Breast epithelium (tissue), 3 donors: ENCODE results near the gene FAM151B.

Experiments
- CTCF ChIP-seq, 3 donors: fragments of 450-650 bp; IDR thresholded peaks; one replicate each; pipeline ENCODE4 v1.5.1; 2016 to 2017; ENCODE audit warnings: antibody characterized with exemption in 3 of 3, mild to moderate bottlenecking in 3 of 3, moderate library complexity in 3 of 3
- POLR2A ChIP-seq: fragments of 450-650 bp; IDR thresholded peaks from one replicate; pipeline ENCODE4 v1.6.1; 2016; ENCODE audit warnings: antibody characterized with exemption, mild to moderate bottlenecking, moderate library complexity
- POLR2AphosphoS5 ChIP-seq, 3 donors: sonication (generic); formaldehyde crosslinking; IDR thresholded peaks; one replicate each; pipeline ENCODE4 v1.6.1; 2017; ENCODE audit warnings: antibody characterized with exemption in 3 of 3

GRCh38 chr5:80584770-80585169 lies 96.9 kb downstream of the FAM151B start:
- TF ChIP-seq CTCF (IDR thresholded peaks at IDR 0.05) (no peak), POLR2AphosphoS5 (IDR thresholded peaks at IDR 0.05) (no peak), POLR2A (no peak)
